Thoracic aorta (tissue), 2 donors: Measurements from ENCODE around the gene ERVK3-1. TPM values are rescaled to one million over a fixed set of nuclear protein-coding genes. Genes with fewer than 3 reads are reported as not detected.

Experiments used
- ATAC-seq: fragments of 150-250 bp; one replicate; pipeline ENCODE4 v1.8.0; 2017; ENCODE audit warnings: low read depth; ENCODE audit not compliant: insufficient number of reproducible peaks, low FRiP score
- DNase-seq: peaks from one replicate; pipeline ENCODE4 v3.0.0-alpha.2; 2020; ENCODE audit warnings: low spot score
- H3K27ac ChIP-seq, 2 donors: fragments of 200-600 bp; sonication (generic); 1 replicate in 1 of 2; 2 replicates in 1 of 2; pipeline ENCODE4 v1.5.1; 2016; ENCODE audit warnings: mild to moderate bottlenecking in 2 of 2, moderate library complexity in 2 of 2
- H3K27me3 ChIP-seq: fragments of 200-600 bp; sonication (generic); replicated peaks from 2 replicates; pipeline ENCODE4 v1.6.0; 2016; ENCODE audit warnings: mild to moderate bottlenecking; ENCODE audit not compliant: insufficient read depth
- H3K36me3 ChIP-seq: fragments of 200-600 bp; sonication (generic); one replicate; pipeline ENCODE4 v1.5.1; 2016
- H3K4me1 ChIP-seq, 2 donors: fragments of 200-600 bp; sonication (generic); 1 replicate in 1 of 2; 2 replicates in 1 of 2; pipeline versions ENCODE4 v1.5.1 to v1.6.0; 2016; ENCODE audit warnings: low read depth in 2 of 2, mild to moderate bottlenecking in 1 of 2; ENCODE audit not compliant: control insufficient read depth in 1 of 2
- H3K4me3 ChIP-seq: fragments of 200-600 bp; sonication (generic); 2 replicates; pipeline ENCODE4 v1.5.1; 2016; ENCODE audit warnings: mild to moderate bottlenecking
- H3K9me3 ChIP-seq: fragments of 200-600 bp; sonication (generic); 2 replicates; pipeline ENCODE4 v1.5.1; 2016
- CTCF ChIP-seq: fragments of 200-600 bp; sonication (generic); IDR thresholded peaks from one replicate; pipeline ENCODE4 v1.5.1; 2019; ENCODE audit warnings: antibody characterized with exemption
- total RNA-seq, 2 donors: library from RNA; depleted of rRNA; stranded (reverse); fragments of >200 nt; gene quantifications; one replicate each; pipeline versions ENCODE4 v1.1.0 to v1.2.3, GENCODE V29; 2016

ERVK3-1 gene
- total RNA-seq, 2 donors from 2014 or later: 37.4 to 87.9 TPM

GRCh38 chr19:58352760-58353671 is 47.8 kb downstream of the ERVK3-1 start, which contains the start of gene A1BG:
Gene A1BG (minus strand): TSS chr19:58353492. CDS start chr19:58353437, 55 bp downstream.
- TF ChIP-seq CTCF: no peak
- DNase-seq: no peak

GRCh38 chr19:58353717-58354477 is 48.7 kb downstream of the ERVK3-1 start:
- ATAC-seq: no peak

More at GRCh38 chr19:58352760-58353671, 47.8 kb downstream of the ERVK3-1 start, which contains the start of gene A1BG:
- Histone ChIP-seq H3K4me1 (peaks cover 0 to 14% of the 10 kb centered on the region in 2 donors), H3K27ac (no peak within 1 kb of the TSS), H3K4me3 (no peak within 1 kb of the TSS), H3K9me3 (no peaks in the 10 kb centered on the region), H3K36me3 (no peaks in the 10 kb centered on the region), H3K27me3 (no peaks in the 10 kb centered on the region)
- ATAC-seq: no peak

GRCh38 chr19:58354478-58355030 is 49.4 kb downstream of the ERVK3-1 start:
- no peak for TF ChIP-seq CTCF
- Histone ChIP-seq H3K36me3 (no peaks in the 10 kb centered on the region), H3K27ac (no peak overlapping the region), H3K27me3 (no peaks in the 10 kb centered on the region), H3K4me1 (peaks cover 0 to 14% of the 10 kb centered on the region in 2 donors), H3K4me3 (no peak overlapping the region), H3K9me3 (no peaks in the 10 kb centered on the region)
- no peak for DNase-seq
- ATAC-seq: no peak

More at GRCh38 chr19:58353717-58354477, 48.7 kb downstream of the ERVK3-1 start:
- no peak overlapping the region for H3K4me3 ChIP-seq
- H3K36me3 ChIP-seq: no peaks in the 10 kb centered on the region
- no peak for DNase-seq
- no peak overlapping the region for H3K27ac ChIP-seq
- TF ChIP-seq CTCF: no peak
- H3K27me3 ChIP-seq: no peaks in the 10 kb centered on the region
- H3K4me1 ChIP-seq: peaks cover 0 to 14% of the 10 kb centered on the region in 2 donors
- H3K9me3 ChIP-seq: no peaks in the 10 kb centered on the region

GRCh38 chr19:58355215-58355796 is 50.1 kb downstream of the ERVK3-1 start:
- ATAC-seq (no peak), DNase-seq (no peak)
- Histone ChIP-seq H3K27ac (no peak overlapping the region), H3K4me1 (peaks cover 0 to 6% of the 10 kb centered on the region in 2 donors), H3K27me3 (no peaks in the 10 kb centered on the region), H3K4me3 (no peak overlapping the region), H3K36me3 (no peaks in the 10 kb centered on the region), H3K9me3 (no peaks in the 10 kb centered on the region)
- no peak for TF ChIP-seq CTCF
